GM18517 (cell line): ENCODE measurements around the gene NOX3.

ENCODE experiments used
- ATAC-seq: cut with Tn5 transposase; IDR thresholded peaks from one replicate; pipeline ENCODE4 v1.9.1; 2021; ENCODE audit warnings: mild to moderate bottlenecking, moderate library complexity; ENCODE audit not compliant: unreplicated experiment

Gene NOX3

GRCh38 chr6:155436981-155437749 is 18.5 kb downstream of the NOX3 start:
- no peak for ATAC-seq

GRCh38 chr6:155434829-155435423 is 20.7 kb downstream of the NOX3 start:
- ATAC-seq, result no peak

GRCh38 chr6:155434096-155434495 is 21.5 kb downstream of the NOX3 start:
- no peak for ATAC-seq

DNA sequence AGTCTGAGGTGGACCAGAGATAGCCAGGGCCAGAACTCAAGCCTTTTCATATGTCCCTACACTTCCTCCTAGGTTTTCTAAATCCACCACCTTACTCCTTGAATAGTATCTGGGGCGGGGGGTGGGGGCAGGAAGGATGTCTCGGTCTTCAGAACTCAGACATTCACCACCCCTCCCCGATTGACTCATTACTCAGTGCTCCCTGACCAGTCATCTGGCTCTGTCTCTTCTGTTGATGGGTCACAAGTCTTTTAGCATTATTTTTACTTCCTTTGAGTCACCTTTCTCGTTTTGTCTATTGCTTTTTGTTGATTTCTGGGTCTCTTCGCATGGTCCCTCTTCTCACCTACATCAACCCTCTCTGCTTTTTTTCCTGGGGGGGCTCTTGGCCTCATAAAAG is 23.3 kb downstream of the NOX3 start:
- no peak for ATAC-seq

- no peak for ATAC-seq
Measured at GRCh38 chr6:155429321-155429893, 26.2 kb downstream of the NOX3 start.

- ATAC-seq, result no peak
Measured at GRCh38 chr6:155426408-155426945, 29.2 kb downstream of the NOX3 start.

DNA sequence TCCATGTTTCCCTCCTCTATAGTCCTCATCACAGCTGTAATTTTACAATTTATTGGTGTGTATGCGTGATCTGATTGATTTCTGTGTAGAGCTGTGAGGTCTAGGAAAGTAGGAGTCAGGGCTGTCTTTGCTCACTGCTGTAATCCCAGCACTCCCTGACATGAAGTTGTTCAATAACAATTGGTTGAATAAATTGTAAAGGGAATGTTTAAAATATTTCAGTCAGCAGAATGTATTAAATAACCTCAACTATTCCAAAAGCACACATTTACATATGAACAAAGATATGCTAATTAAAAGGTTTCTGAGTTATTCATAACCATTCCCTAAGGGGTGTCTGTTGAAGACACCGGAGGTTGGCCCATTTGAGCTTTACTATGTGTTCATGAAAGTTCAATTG is 31.5 kb downstream of the NOX3 start:
- ATAC-seq, result no peak

- ATAC-seq, result no peak
Measured at GRCh38 chr6:155422635-155423034, 33.0 kb downstream of the NOX3 start.

GRCh38 chr6:155420492-155420891 is 35.1 kb downstream of the NOX3 start:
- no peak for ATAC-seq

DNA sequence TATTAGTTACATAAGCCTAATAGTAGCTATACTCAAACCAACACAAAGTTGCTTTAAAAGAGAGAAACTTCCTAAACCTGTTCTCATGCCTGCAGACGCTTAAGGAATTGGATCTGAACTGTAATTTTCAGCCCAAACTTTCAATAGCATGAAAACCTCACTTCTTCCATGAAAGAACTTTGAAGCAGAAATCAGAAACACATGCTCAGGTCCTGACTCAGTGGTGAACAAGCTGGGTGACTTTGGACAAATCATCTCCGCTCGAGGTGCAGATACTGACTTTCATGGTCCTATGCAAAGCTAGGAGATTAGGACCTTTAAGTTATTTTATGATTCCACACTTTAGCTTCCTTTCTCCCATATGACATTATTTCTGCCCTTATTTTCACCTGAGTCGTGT is 36.5 kb downstream of the NOX3 start:
- no peak for ATAC-seq

- ATAC-seq, result peak; percentile 71
Measured at GRCh38 chr6:155418017-155418761, 37.5 kb downstream of the NOX3 start.

DNA sequence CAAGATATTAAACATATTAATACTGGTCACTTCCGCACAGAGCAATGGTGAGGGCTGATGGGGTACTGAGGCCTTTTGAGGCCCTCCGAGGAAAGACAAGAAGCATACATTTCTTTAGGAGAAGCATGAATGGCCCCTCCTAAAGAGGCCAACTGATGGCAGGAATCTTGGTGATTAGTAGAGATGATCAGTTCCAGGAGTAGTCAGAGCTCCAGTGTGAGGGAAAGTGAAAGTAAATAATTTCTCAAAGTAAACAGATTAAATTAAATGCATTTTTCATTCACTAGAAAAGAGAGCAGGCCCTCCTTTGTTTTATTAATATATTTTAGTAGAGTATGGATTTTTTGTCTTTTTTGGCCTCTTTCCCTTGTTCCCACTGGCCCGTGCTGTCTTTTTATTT is 38.2 kb downstream of the NOX3 start:
- peak; percentile 29 for ATAC-seq

GRCh38 chr6:155415953-155416352 is 39.7 kb downstream of the NOX3 start:
- ATAC-seq, result no peak

DNA sequence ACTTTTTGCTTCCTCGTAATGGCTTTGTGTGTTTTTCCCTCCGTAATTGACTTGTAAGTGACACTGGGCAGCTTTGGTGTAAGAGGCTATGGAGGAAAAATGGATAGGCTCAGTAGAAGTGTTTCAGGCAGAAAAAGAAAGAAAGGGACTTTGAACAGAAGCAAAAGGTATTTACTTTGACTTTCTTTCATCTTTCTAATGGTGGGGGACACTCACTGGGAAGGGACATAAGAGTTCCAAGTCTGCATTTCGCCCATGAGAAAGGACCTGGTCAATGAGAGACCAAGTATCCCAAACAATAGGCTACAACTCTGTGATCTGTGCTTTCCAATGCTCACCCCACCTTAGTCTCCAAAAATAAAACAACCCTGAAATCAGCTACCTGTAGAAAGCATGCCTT is 41.6 kb downstream of the NOX3 start:
- no peak for ATAC-seq

GRCh38 chr6:155412335-155412734 is 43.3 kb downstream of the NOX3 start:
- no peak for ATAC-seq

- no peak for ATAC-seq
Measured at GRCh38 chr6:155411154-155412052, 44.2 kb downstream of the NOX3 start.

DNA sequence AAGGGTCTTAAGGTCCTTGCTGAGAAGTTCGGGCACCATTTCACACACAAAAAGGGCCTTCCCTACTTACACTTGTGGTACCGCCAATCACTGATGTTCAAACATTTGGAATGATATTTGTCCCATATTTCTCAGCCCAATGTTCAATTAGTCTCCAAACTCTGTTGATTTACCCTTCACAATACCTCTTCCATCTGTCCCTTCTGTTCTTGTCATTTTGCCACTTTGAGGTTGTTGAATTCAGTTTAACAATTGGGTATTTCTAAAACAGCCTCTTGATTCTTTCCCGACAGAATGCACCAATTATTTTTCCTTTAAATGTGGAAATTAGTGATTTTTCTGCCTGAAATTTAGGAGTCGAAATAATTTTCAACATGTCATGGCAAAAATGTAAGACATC is 46.2 kb downstream of the NOX3 start:
- no peak for ATAC-seq

- ATAC-seq, result no peak
Measured at GRCh38 chr6:155408981-155409380, 46.7 kb downstream of the NOX3 start.

DNA sequence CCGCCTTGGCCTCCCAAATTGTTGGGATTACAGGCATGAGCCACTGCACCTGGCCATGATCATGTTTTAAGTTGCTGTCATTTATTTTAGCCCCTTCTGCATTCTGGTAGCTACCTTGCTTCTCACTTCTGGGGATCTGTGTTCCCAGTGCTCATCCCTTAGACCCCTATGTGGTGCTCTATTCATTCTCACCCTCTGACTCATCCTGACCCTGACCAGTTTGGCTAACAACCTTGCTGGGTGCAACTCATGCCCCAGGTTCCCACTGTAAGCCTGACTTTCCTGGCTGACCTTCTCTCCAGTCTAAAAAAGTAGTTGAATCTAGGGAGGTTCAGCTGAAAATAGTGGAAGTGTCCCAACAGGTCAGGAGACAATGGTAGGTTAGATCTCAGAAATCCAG is 47.4 kb downstream of the NOX3 start:
- no peak for ATAC-seq

DNA sequence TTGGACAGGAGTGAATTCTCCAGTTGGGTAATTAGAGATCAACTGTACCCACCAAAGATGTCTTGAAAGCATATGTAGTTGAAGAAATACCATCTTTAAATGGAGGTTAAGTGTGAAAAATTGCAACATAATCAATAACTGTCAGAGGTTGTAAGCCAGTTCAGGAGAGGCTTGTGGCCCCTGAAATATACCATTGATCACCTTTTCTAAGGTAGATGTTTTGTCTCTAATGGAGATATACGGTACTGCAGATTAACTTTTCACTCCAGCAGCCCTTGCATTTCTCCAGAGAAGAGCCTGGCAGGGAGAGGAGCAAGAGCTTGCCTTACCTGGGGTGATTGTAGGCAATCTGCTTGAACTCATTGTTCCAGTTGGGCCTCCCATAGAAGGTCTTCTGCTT is 48.8 kb downstream of the NOX3 start:
- no peak for ATAC-seq
